ENCODE measurements around the gene ALDH3B2. TPM values are rescaled to one million over a fixed set of nuclear protein-coding genes. Genes with fewer than 3 reads are reported as not detected.

The ALDH3B2 gene
- total and polyA plus RNA-seq, 4 donors, result 1.1 to 4.8 (median 2.5) TPM

- H3K27me3 ChIP-seq (ENCODE audit: control insufficient read depth in 3 of 3, insufficient read depth in 3 of 3, low read length in 2 of 3), result peaks cover 0 to 3% (median 2%) of the 10 kb centered on the region in 3 donors
- no peaks in the 10 kb centered on the region for H3K9me3 ChIP-seq (ENCODE audit: control insufficient read depth in 4 of 4, insufficient read depth in 3 of 4, low read length in 3 of 4)
- DNase-seq (no peak), ATAC-seq (ENCODE audit: insufficient read depth, low FRiP score) (no peak)
- no peak overlapping the region for H3K4me3 ChIP-seq
- TF ChIP-seq CTCF (IDR thresholded peaks at IDR 0.05; ENCODE audit: control extremely low read depth, extremely low read depth), result no peak
- H3K4me1 ChIP-seq (ENCODE audit: control insufficient read depth in 5 of 5, insufficient read depth in 5 of 5, low read length in 5 of 5), result peaks cover 0 to 7% (median 0%) of the 10 kb centered on the region in 5 donors
- H3K36me3 ChIP-seq (ENCODE audit: control insufficient read depth in 4 of 4, insufficient read depth in 4 of 4, low read length in 4 of 4), result peaks cover 0 to 37% (median 5%) of the 10 kb centered on the region in 4 donors
- H3K9ac ChIP-seq (ENCODE audit: insufficient read depth in 1 of 2, low read length in 2 of 2), result no peak overlapping the region
- WGBS, 2 donors, result 81 to 84% methylated on average over 17 of the region's 17 CpGs
- H3K27ac ChIP-seq (ENCODE audit: low read depth in 1 of 2, low read length in 1 of 2), result peak overlapping the region; percentile 3 to 52
Observed at GRCh38 chr11:67613313-67613959, 61.0 kb downstream of the ALDH3B2 start.

GRCh38 chr11:67612751-67613150, 61.7 kb downstream of the ALDH3B2 start:
- Histone ChIP-seq H3K9me3 (ENCODE audit: control insufficient read depth in 4 of 4, insufficient read depth in 3 of 4, low read length in 3 of 4) (no peaks in the 10 kb centered on the region), H3K36me3 (ENCODE audit: control insufficient read depth in 4 of 4, insufficient read depth in 4 of 4, low read length in 4 of 4) (peaks cover 0 to 37% (median 5%) of the 10 kb centered on the region in 4 donors)
- no peak for DNase-seq

More at GRCh38 chr11:67612751-67613150, 61.7 kb downstream of the ALDH3B2 start:
- Histone ChIP-seq H3K4me3 (no peak overlapping the region), H3K9ac (ENCODE audit: insufficient read depth in 1 of 2, low read length in 2 of 2) (no peak overlapping the region), H3K27ac (ENCODE audit: low read depth in 1 of 2, low read length in 1 of 2) (no peak overlapping the region), H3K4me1 (ENCODE audit: control insufficient read depth in 5 of 5, insufficient read depth in 5 of 5, low read length in 5 of 5) (peaks cover 0 to 8% (median 0%) of the 10 kb centered on the region in 5 donors), H3K27me3 (ENCODE audit: control insufficient read depth in 3 of 3, insufficient read depth in 3 of 3, low read length in 2 of 3) (peaks cover 0 to 3% (median 2%) of the 10 kb centered on the region in 3 donors)
- no peak for ATAC-seq (ENCODE audit: insufficient read depth, low FRiP score)
- 93% methylated on average over 13 of the region's 13 CpGs for WGBS, 2 donors
- no peak for TF ChIP-seq CTCF (IDR thresholded peaks at IDR 0.05; ENCODE audit: control extremely low read depth, extremely low read depth)

Small RNA genes within 50 kb of the gene (small RNA-seq; reads per million reads assigned to genes)
- gene RPL37P2 (ENCODE audit: low replicate concordance), result 0.23 reads per million, percentile 19 among the genes with 10 or more reads in this experiment

Other genes with a start within 250 kb of the ALDH3B2 start
- gene RPS6KB2, start 246.1 kb downstream of the ALDH3B2 start, total RNA-seq, result 10 to 100 TPM; 26.3 to 56.8 TPM
- gene RPS6KB2, start 246.1 kb downstream of the ALDH3B2 start, polyA plus RNA-seq, result 10 to 100 TPM; 55.7 to 69.5 TPM
- gene PTPRCAP, start 236.9 kb downstream of the ALDH3B2 start, total RNA-seq, result 10 to 100 TPM in 1 of 2 donors, 1 to 10 TPM in 1; 8.8 to 13.7 TPM
- gene PTPRCAP, start 236.9 kb downstream of the ALDH3B2 start, polyA plus RNA-seq, result 10 to 100 TPM; 10.8 to 19.0 TPM
- 100 to 1,000 TPM in 1 of 2 donors, 10 to 100 TPM in 1; 65.6 to 147 TPM for gene CORO1B, start 231.1 kb downstream of the ALDH3B2 start, total RNA-seq
- 100 to 1,000 TPM; 108 to 130 TPM for gene CORO1B, start 231.1 kb downstream of the ALDH3B2 start, polyA plus RNA-seq
- gene GPR152, start 221.9 kb downstream of the ALDH3B2 start, total RNA-seq, result not detected
- under 1 TPM in 1 of 2 donors, not detected in 1; 0.06 TPM for gene GPR152, start 221.9 kb downstream of the ALDH3B2 start, polyA plus RNA-seq
- 1 to 10 TPM; 2.1 to 5.3 TPM for gene CABP4, start 219.3 kb downstream of the ALDH3B2 start, total RNA-seq
- 1 to 10 TPM in 1 of 2 donors, under 1 TPM in 1; 0.96 to 2.5 TPM for gene CABP4, start 219.3 kb downstream of the ALDH3B2 start, polyA plus RNA-seq
- gene TMEM134, start 205.4 kb downstream of the ALDH3B2 start, total RNA-seq, result 10 to 100 TPM; 32.5 to 84.2 TPM
- gene TMEM134, start 205.4 kb downstream of the ALDH3B2 start, polyA plus RNA-seq, result 10 to 100 TPM; 82.0 to 91.4 TPM
- 10 to 100 TPM; 60.0 to 64.8 TPM for gene AIP, start 191.6 kb downstream of the ALDH3B2 start, total RNA-seq
- gene AIP, start 191.6 kb downstream of the ALDH3B2 start, polyA plus RNA-seq, result 100 to 1,000 TPM in 1 of 2 donors, 10 to 100 TPM in 1; 82.8 to 126 TPM
- 10 to 100 TPM; 36.4 to 67.3 TPM for gene PITPNM1, start 169.3 kb downstream of the ALDH3B2 start, total RNA-seq
- 10 to 100 TPM; 23.2 to 36.2 TPM for gene PITPNM1, start 169.3 kb downstream of the ALDH3B2 start, polyA plus RNA-seq
- 100 to 1,000 TPM in 1 of 2 donors, 10 to 100 TPM in 1; 21.7 to 128 TPM for gene CDK2AP2, start 166.5 kb downstream of the ALDH3B2 start, total RNA-seq
- gene CDK2AP2, start 166.5 kb downstream of the ALDH3B2 start, polyA plus RNA-seq, result 100 to 1,000 TPM; 114 to 149 TPM
- not detected for gene CABP2, start 151.2 kb downstream of the ALDH3B2 start, total RNA-seq
- not detected for gene CABP2, start 151.2 kb downstream of the ALDH3B2 start, polyA plus RNA-seq
- gene GSTP1, start 90.8 kb downstream of the ALDH3B2 start, total RNA-seq, result 100 to 1,000 TPM; 632 to 928 TPM
- 1,000 to 10,000 TPM; 1,119 to 2,206 TPM for gene GSTP1, start 90.8 kb downstream of the ALDH3B2 start, polyA plus RNA-seq
- 100 to 1,000 TPM; 144 to 191 TPM for gene NDUFV1, start 67.7 kb downstream of the ALDH3B2 start, total RNA-seq
- 100 to 1,000 TPM; 113 to 137 TPM for gene NDUFV1, start 67.7 kb downstream of the ALDH3B2 start, polyA plus RNA-seq
- gene NUDT8, start 44.7 kb downstream of the ALDH3B2 start, total RNA-seq, result 10 to 100 TPM in 1 of 2 donors, 1 to 10 TPM in 1; 6.3 to 19.9 TPM
- 10 to 100 TPM; 12.1 to 22.3 TPM for gene NUDT8, start 44.7 kb downstream of the ALDH3B2 start, polyA plus RNA-seq
- not detected for gene TBX10, start 34.9 kb downstream of the ALDH3B2 start, total RNA-seq
- not detected for gene TBX10, start 34.9 kb downstream of the ALDH3B2 start, polyA plus RNA-seq
- gene ACY3, start 23.9 kb downstream of the ALDH3B2 start, total RNA-seq, result under 1 TPM in 1 of 2 donors, not detected in 1; 0.58 TPM
- gene ACY3, start 23.9 kb downstream of the ALDH3B2 start, polyA plus RNA-seq, result under 1 TPM; 0.42 to 0.73 TPM